H1 (cell line): ENCODE results near the gene VPS37D. TPM values are rescaled to one million over a fixed set of nuclear protein-coding genes. Genes with fewer than 3 reads are reported as not detected.
A peak's percentile ranks its signal among the peaks of the same experiment; 100 is the strongest.

Experiments
- CTCF ChIA-PET: fragments of 300-600 bp; sonication (Branson Sonifier 250); formaldehyde crosslinking; loops from one replicate; lab custom pipeline; 2021; ENCODE audit not compliant: partially characterized antibody; lab: Charles Lee
- POLR2A ChIA-PET: fragments of 300-600 bp; sonication (Branson Sonifier 250); formaldehyde crosslinking; loops from one replicate; lab custom pipeline; 2021; ENCODE audit warnings: inconsistent platforms; ENCODE audit not compliant: partially characterized antibody; lab: Charles Lee
- DNase-seq, 2 experiments: peaks; one replicate each; pipeline versions ENCODE4 v3.0.0 to v3.0.0-alpha.2; 2010 to 2022; ENCODE audit warnings: low spot score in 2 of 2, low read depth in 1 of 2, mixed read lengths in 1 of 2
- FAIRE-seq: peaks from 2 replicates; lab custom pipeline; 2011; peaks lifted over from hg19 to GRCh38; lab: Jason Lieb, UNC
- H2AFZ ChIP-seq: 2 replicates; pipeline ENCODE4 v1.8.1; 2012; ENCODE audit warnings: low read length, inconsistent platforms
- H2AK5ac ChIP-seq: 2 replicates; pipeline ENCODE4 v1.6.1; 2013; ENCODE audit warnings: low read depth, low read length
- H2BK120ac ChIP-seq: replicated peaks from 2 replicates; pipeline ENCODE3; 2013; ENCODE audit warnings: low read depth, low read length, inconsistent platforms
- H2BK12ac ChIP-seq: 2 replicates; pipeline ENCODE4 v1.6.1; 2013; ENCODE audit warnings: low read depth, low read length
- H2BK15ac ChIP-seq: 2 replicates; pipeline ENCODE4 v1.6.1; 2013; ENCODE audit warnings: low read length
- H2BK20ac ChIP-seq: 2 replicates; pipeline ENCODE4 v1.6.1; 2013; ENCODE audit warnings: low read length
- H2BK5ac ChIP-seq: 2 replicates; pipeline ENCODE4 v1.6.1; 2013; ENCODE audit warnings: low read depth, low read length
- H3K14ac ChIP-seq: 2 replicates; pipeline ENCODE4 v1.6.1; 2013; ENCODE audit warnings: inconsistent platforms; ENCODE audit not compliant: insufficient read length
- H3K18ac ChIP-seq: 2 replicates; pipeline ENCODE4 v1.6.1; 2013; ENCODE audit warnings: low read length; ENCODE audit errors: extremely low read depth
- H3K23ac ChIP-seq: 2 replicates; pipeline ENCODE4 v1.6.1; 2013; ENCODE audit warnings: inconsistent platforms; ENCODE audit not compliant: insufficient read length
- H3K23me2 ChIP-seq: 2 replicates; pipeline ENCODE4 v1.6.1; 2013; ENCODE audit warnings: low read depth, low read length
- H3K27ac ChIP-seq: 2 replicates; pipeline ENCODE4 v1.6.1; 2011; ENCODE audit warnings: low read depth, low read length, inconsistent platforms
- H3K27me3 ChIP-seq, 4 experiments: replicated peaks in 1 of 4; 1 replicate in 1 of 4; 2 replicates in 3 of 4; pipeline versions ENCODE4 v1.6.1 to v1.8.1; 2011 to 2013; ENCODE audit warnings: low read length in 3 of 4, mild to moderate bottlenecking in 3 of 4, inconsistent platforms in 2 of 4, mixed read lengths in 2 of 4, moderate library complexity in 1 of 4; ENCODE audit not compliant: control insufficient read depth in 3 of 4, insufficient read depth in 3 of 4; ENCODE audit errors: extremely low read depth in 1 of 4
- H3K36me3 ChIP-seq, 4 experiments: 2 replicates each; pipeline versions ENCODE4 v1.6.1 to v1.8.1; 2011 to 2013; ENCODE audit warnings: mild to moderate bottlenecking in 4 of 4, low read length in 3 of 4, moderate library complexity in 2 of 4, control low read depth in 1 of 4, inconsistent platforms in 1 of 4; ENCODE audit not compliant: insufficient read depth in 4 of 4, control insufficient read depth in 2 of 4
- H3K4ac ChIP-seq: replicated peaks from 2 replicates; pipeline ENCODE3; 2013; ENCODE audit warnings: low read length, low read depth, mixed read lengths, inconsistent platforms; ENCODE audit not compliant: insufficient read length
- H3K4me1 ChIP-seq, 4 experiments: replicated peaks in 1 of 4; 1 replicate in 1 of 4; 2 replicates in 3 of 4; pipeline versions ENCODE4 v1.6.1 to v1.8.1; 2011 to 2013; ENCODE audit warnings: low read length in 3 of 4, inconsistent platforms in 2 of 4, mixed read lengths in 1 of 4; ENCODE audit not compliant: insufficient read depth in 4 of 4, control insufficient read depth in 3 of 4
- H3K4me2 ChIP-seq, 2 experiments: 2 replicates each; pipeline versions ENCODE4 v1.6.1 to v1.8.1; 2011 to 2013; ENCODE audit warnings: low read depth in 2 of 2, low read length in 2 of 2, control low read depth in 1 of 2, inconsistent platforms in 1 of 2, mild to moderate bottlenecking in 1 of 2; ENCODE audit not compliant: insufficient read depth in 1 of 2
- H3K4me3 ChIP-seq, 4 experiments: fragments of 200-600, 300-600 bp in 1 of 4; sonication (generic), shearing (Covaris generic), sonication (Bioruptor Twin) in 1 of 4; 2 replicates each; pipeline versions ENCODE4 v1.5.1 to v1.8.1; 2011 to 2016; ENCODE audit warnings: low read length in 4 of 4, low read depth in 3 of 4, control low read depth in 2 of 4, inconsistent platforms in 2 of 4, mild to moderate bottlenecking in 2 of 4, mixed read lengths in 1 of 4, moderate library complexity in 1 of 4; ENCODE audit not compliant: insufficient read depth in 2 of 4; ENCODE audit errors: extremely low read depth in 1 of 4
- H3K56ac ChIP-seq: replicated peaks from 2 replicates; pipeline ENCODE3; 2013; ENCODE audit warnings: low read depth, mild to moderate bottlenecking, mixed read lengths, low read length, inconsistent platforms; ENCODE audit not compliant: insufficient read length
- H3K79me1 ChIP-seq: 2 replicates; pipeline ENCODE4 v1.6.1; 2013; ENCODE audit warnings: low read depth, low read length, control low read depth
- H3K79me2 ChIP-seq, 2 experiments: 2 replicates each; pipeline versions ENCODE4 v1.6.1 to v1.8.1; 2012 to 2013; ENCODE audit warnings: low read length in 2 of 2, mild to moderate bottlenecking in 2 of 2, inconsistent platforms in 1 of 2; ENCODE audit not compliant: insufficient read depth in 2 of 2, control insufficient read depth in 1 of 2
- H3K9ac ChIP-seq, 4 experiments: replicated peaks in 1 of 4; 1 replicate in 1 of 4; 2 replicates in 3 of 4; pipeline versions ENCODE4 v1.6.1 to v1.8.1; 2011 to 2013; ENCODE audit warnings: low read depth in 3 of 4, low read length in 3 of 4, control low read depth in 2 of 4, mild to moderate bottlenecking in 2 of 4, moderate library complexity in 2 of 4, inconsistent platforms in 1 of 4; ENCODE audit errors: extremely low read depth in 1 of 4
- H3K9me3 ChIP-seq, 2 experiments: 2 replicates each; pipeline versions ENCODE4 v1.6.1 to v1.8.1; 2012 to 2013; ENCODE audit warnings: mild to moderate bottlenecking in 2 of 2, moderate library complexity in 2 of 2, control low read depth in 1 of 2, inconsistent platforms in 1 of 2, low read depth in 1 of 2, low read length in 1 of 2, mixed read lengths in 1 of 2; ENCODE audit not compliant: insufficient read depth in 2 of 2
- H4K20me1 ChIP-seq, 2 experiments: replicated peaks in 1 of 2; 2 replicates each; pipeline versions ENCODE3 to v1.8.1; 2011 to 2013; ENCODE audit warnings: inconsistent platforms in 2 of 2, low read length in 2 of 2, mild to moderate bottlenecking in 1 of 2; ENCODE audit not compliant: insufficient read depth in 2 of 2, control insufficient read depth in 1 of 2
- H4K5ac ChIP-seq: 2 replicates; pipeline ENCODE4 v1.6.1; 2013; ENCODE audit warnings: low read length, low read depth, mixed read lengths, inconsistent platforms; ENCODE audit not compliant: insufficient read length
- H4K8ac ChIP-seq: 2 replicates; pipeline ENCODE4 v1.8.0; 2013; ENCODE audit warnings: mild to moderate bottlenecking, moderate library complexity, low read length, inconsistent platforms; ENCODE audit not compliant: insufficient read depth; ENCODE audit errors: extremely low read depth
- H4K91ac ChIP-seq: replicated peaks from 2 replicates; pipeline ENCODE3; 2013; ENCODE audit warnings: low read length, mixed read lengths, inconsistent platforms; ENCODE audit not compliant: insufficient read length
- CEBPB ChIP-seq: IDR thresholded peaks from 2 replicates; pipeline ENCODE4 v1.6.1; 2012; ENCODE audit warnings: low read depth, low read length
- EZH2 ChIP-seq: fragments of 200-600 bp; sonication (generic); IDR thresholded peaks from 2 replicates; pipeline ENCODE4 v1.7.1; 2012; ENCODE audit warnings: low read depth, mild to moderate bottlenecking, moderate library complexity, low read length, inconsistent platforms; ENCODE audit not compliant: severe bottlenecking
- JUN ChIP-seq: IDR thresholded peaks from 2 replicates; pipeline ENCODE4 v1.6.1; 2011; ENCODE audit warnings: low read depth, mild to moderate bottlenecking, improper control_type of control experiment, low read length
- KDM1A ChIP-seq: fragments of 200-600, 300-600 bp; sonication (generic); IDR thresholded peaks from 2 replicates; pipeline ENCODE4 v1.7.1; 2016; ENCODE audit warnings: mild to moderate bottlenecking, low read length, borderline replicate concordance
- PHF8 ChIP-seq: fragments of 200-600 bp; sonication (generic); conservative IDR thresholded peaks from 2 replicates; pipeline ENCODE4 v1.7.1; 2012; ENCODE audit warnings: low read depth, mild to moderate bottlenecking, inconsistent platforms, low read length, moderate library complexity
- SIX5 ChIP-seq: IDR thresholded peaks from 2 replicates; pipeline ENCODE4 v1.6.1; 2011; ENCODE audit warnings: mild to moderate bottlenecking, low read depth, low read length
- TAF1 ChIP-seq: IDR thresholded peaks from 2 replicates; pipeline ENCODE4 v1.6.1; 2011; ENCODE audit warnings: mild to moderate bottlenecking, low read depth, low read length
- TAF7 ChIP-seq: optimal IDR thresholded peaks from 2 replicates; pipeline ENCODE3; 2011; ENCODE audit warnings: low read depth, mild to moderate bottlenecking, inconsistent platforms, low read length, moderate library complexity, borderline replicate concordance
- TBP ChIP-seq: IDR thresholded peaks from 2 replicates; pipeline ENCODE4 v1.6.1; 2011; ENCODE audit warnings: low read depth, low read length, improper control_type of control experiment
- TEAD4 ChIP-seq: IDR thresholded peaks from 2 replicates; pipeline ENCODE4 v1.6.1; 2012; ENCODE audit warnings: low read depth, low read length, inconsistent platforms, mixed read lengths
- WGBS, 2 experiments: shearing (Covaris generic) in 1 of 2; methylation state at CpG; one replicate each; pipeline versions ENCODE4 v1.1.6 to v1.1.7; 2013 to 2015; ENCODE audit warnings: low lambda C conversion rate in 2 of 2, mixed read lengths in 2 of 2, inconsistent platforms in 1 of 2, low coverage in 1 of 2, missing lambda C conversion rate in 1 of 2; ENCODE audit not compliant: insufficient replicate concordance in 2 of 2, insufficient coverage in 1 of 2, insufficient read length in 1 of 2; ENCODE audit errors: extremely low coverage in 1 of 2, missing lambda C conversion rate in 1 of 2; 5-methylcytosine and 5-hydroxymethylcytosine counted together
- polyA plus RNA-seq, 7 experiments: library from polyadenylated mRNA; depleted of rRNA in 3 of 7; stranded (reverse) in 5 of 7; unstranded in 2 of 7; fragments of >200 nt in 5 of 7; fragments of 200-250 nt in 2 of 7; gene quantifications; 1 replicate in 5 of 7; 2 replicates in 1 of 7; 4 replicates in 1 of 7; pipeline versions ENCODE4 v1.2.1 to v1.2.3, GENCODE V29; 2011 to 2013; ENCODE audit warnings: missing spikeins in 2 of 7, mixed read lengths in 2 of 7
- total RNA-seq: library from RNA; stranded (reverse); fragmentation: NEBNext Ultra II Directional; extraction: Animal tissue kit (Norgen Biotek cat#: 25700); gene quantifications from 2 replicates; pipeline ENCODE4 v1.2.1, GENCODE V29; 2021

VPS37D gene
- total and polyA plus RNA-seq, 2 of the 8 experiments (the other 6 are each of a cell fraction or from before 2014, with no cell fraction given): 3.4 to 5.0 TPM

DNA sequence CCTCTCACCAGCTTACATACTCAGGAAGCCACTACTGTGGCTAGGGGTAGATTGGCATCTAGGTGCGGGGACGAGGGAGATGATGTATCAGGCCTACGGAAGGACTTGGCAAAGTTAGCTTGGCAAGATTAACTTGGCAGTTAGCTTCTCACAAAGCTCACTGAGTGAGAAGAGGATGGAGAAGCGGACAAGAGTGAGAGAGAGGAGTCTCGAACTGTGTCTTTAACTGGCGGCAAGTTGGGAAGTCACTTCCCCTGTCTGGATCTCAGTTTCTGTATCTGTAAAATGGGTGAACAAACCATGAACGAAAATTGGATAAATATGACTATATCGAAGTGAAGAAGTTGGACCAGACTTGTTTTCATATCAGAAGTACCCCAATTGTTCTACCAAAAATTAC lies 33.8 kb upstream of the VPS37D start:
- peaks cover 0 to 6% (median under 1%) of the 10 kb centered on the region in 4 experiments; a peak in 3 of 7 replicates for H3K4me1 ChIP-seq
- H2BK120ac ChIP-seq: no peak overlapping the region
- 0 out of 2 replicates have a peak overlapping the region, but pooled peaks have one; percentile 40 for H2BK15ac ChIP-seq
- no peak overlapping the region for H3K14ac ChIP-seq
- H4K8ac ChIP-seq: no peak overlapping the region
- no peaks in the 10 kb centered on the region for H3K79me1 ChIP-seq
- no peak overlapping the region for H3K27ac ChIP-seq
- ChIA-PET CTCF (no interaction called here), POLR2A (no interaction called here)
- DNase-seq (no peak), FAIRE-seq (no peak)
- no peak overlapping the region for H2BK20ac ChIP-seq
- H3K56ac ChIP-seq: no peak overlapping the region
- no peak overlapping the region for H3K23ac ChIP-seq
- no peak overlapping the region for H3K4me2 ChIP-seq
- no peaks in the 10 kb centered on the region for H3K27me3 ChIP-seq
- no peak overlapping the region for H3K18ac ChIP-seq
- no peak overlapping the region for H2BK5ac ChIP-seq
- no peak overlapping the region for H2AFZ ChIP-seq
- H3K36me3 ChIP-seq: no peaks in the 10 kb centered on the region
- no peak overlapping the region for H3K4ac ChIP-seq
- H2AK5ac ChIP-seq: no peak overlapping the region
- H2BK12ac ChIP-seq: no peak overlapping the region
- H3K4me3 ChIP-seq: no peak overlapping the region
- H3K23me2 ChIP-seq: peaks cover 5% of the 10 kb centered on the region; the same call in 1 of the 2 replicates
- H4K91ac ChIP-seq: no peak overlapping the region
- no peak overlapping the region for H4K5ac ChIP-seq
- H3K9ac ChIP-seq: no peak overlapping the region
- 90% methylated on average over 8 of the region's 8 CpGs; no CpG with 5 or more reads in 1 of the 2 experiments for WGBS, 2 experiments
- H3K79me2 ChIP-seq: no peaks in the 10 kb centered on the region
- no peaks in the 10 kb centered on the region for H4K20me1 ChIP-seq
- no peaks in the 10 kb centered on the region for H3K9me3 ChIP-seq
- TF ChIP-seq CEBPB (no peak), TAF7 (no peak), TBP (no peak), SIX5 (no peak), TEAD4 (no peak), TAF1 (no peak), JUN (no peak), KDM1A (no peak), PHF8 (no peak), EZH2 (no peak)
